ENCODE measurements around the gene XXYLT1. TPM values are rescaled to one million over a fixed set of nuclear protein-coding genes. Genes with fewer than 3 reads are reported as not detected.

XXYLT1 gene
- polyA plus RNA-seq, 6 donors from 2014 or later, result 1.7 to 3.7 (median 3.6) TPM; not detected in 1

DNA sequence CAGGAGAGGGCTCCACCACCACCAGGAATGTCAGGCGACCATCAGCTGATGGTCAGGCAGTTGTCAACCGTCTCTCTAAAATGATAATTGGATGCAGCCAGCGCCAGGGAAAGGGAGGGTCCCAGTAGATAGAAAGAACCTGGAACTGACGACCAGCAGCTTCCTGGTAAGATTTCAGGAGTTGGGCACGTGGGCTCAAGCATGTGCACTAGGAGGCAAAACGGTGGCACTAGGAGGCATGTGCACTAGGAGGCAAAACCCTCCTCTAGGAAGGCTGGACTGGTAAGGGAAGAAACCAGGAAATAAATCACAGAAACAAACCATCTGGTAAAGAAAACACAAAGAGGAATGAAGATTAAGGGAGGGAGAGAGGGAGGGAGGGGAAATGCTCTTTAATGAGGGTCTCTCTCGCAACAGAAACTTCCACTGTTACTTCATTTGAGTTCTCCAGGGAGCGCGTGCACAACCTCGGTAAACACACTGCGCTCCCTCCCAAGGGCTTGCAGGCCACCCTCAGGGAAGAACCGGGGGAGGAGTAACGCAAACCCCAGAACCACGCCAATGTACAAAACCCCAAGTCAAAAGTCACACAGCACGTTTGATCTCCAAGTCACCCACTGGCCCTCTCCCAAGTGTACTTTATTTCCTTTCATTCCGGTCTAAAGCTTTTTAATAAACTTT, 116.7 kb downstream of the XXYLT1 start:
- Mint-ChIP-seq H3K27me3 (no peaks in the 10 kb centered on the region), H3K9me3 (no peaks in the 10 kb centered on the region), H3K36me3 (no peaks in the 10 kb centered on the region), H3K4me1 (peaks cover 77 to 85% (median 81%) of the 10 kb centered on the region in 3 donors), H3K27ac (peak overlapping the region in 5 of 6 donors; percentile 50 to 96 (median 92)), H3K4me3 (peak overlapping the region; percentile 33 to 86 (median 73))
- DNase-seq (no peak), ATAC-seq (ENCODE audit: low read depth in 2 of 2) (no peak)

DNA sequence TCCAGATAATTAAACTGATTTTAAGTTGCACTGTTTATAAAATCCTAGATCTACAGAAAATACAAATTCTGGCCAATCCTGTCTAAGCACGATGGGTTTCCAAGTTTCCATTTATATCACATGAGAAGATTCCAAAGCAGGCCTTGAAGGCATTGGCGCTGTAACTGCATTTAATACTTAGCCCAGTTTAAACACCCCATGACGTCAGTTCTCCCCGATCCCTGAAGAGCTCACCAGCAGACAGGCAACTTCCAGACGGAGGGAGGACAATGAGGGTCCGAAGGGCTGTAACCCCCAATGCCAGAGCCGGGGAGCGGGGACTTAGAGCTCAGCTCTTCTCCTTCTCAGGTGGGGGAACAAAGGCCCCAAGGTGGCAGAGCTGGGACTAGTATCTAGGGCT, 117.3 kb downstream of the XXYLT1 start:
- Mint-ChIP-seq H3K27ac (peak overlapping the region in 3 of 6 donors; percentile 82 to 94 (median 91)), H3K4me1 (peaks cover 77 to 85% (median 81%) of the 10 kb centered on the region in 3 donors), H3K4me3 (peak overlapping the region in 5 of 8 donors; percentile 49 to 86 (median 70)), H3K36me3 (no peaks in the 10 kb centered on the region), H3K9me3 (no peaks in the 10 kb centered on the region), H3K27me3 (no peaks in the 10 kb centered on the region)
- no peak for ATAC-seq (ENCODE audit: low read depth in 2 of 2)
- no peak for DNase-seq

DNA sequence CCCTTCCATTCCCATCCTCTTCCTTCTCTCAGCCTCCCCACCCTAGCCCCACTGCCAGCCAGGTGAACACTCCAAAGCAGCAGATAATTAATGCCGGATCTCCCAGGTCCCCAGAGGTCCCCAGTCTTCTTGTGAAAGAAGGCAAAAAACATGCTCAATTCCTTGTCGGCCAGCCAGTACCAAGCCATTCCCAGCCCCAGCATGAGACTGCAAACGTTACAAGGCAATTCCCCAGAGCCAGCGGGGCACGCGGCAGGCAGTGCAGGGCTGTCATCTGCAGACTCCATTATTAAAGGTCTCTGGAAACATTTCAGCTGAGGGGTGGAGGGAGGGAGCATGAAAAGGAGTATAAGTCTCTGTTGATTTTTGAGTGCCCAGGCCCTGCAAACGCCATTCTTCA, 117.8 kb downstream of the XXYLT1 start:
- Mint-ChIP-seq H3K4me1 (peaks cover 77 to 85% (median 81%) of the 10 kb centered on the region in 3 donors), H3K27ac (peak overlapping the region in 3 of 6 donors; percentile 82 to 94 (median 88)), H3K36me3 (no peaks in the 10 kb centered on the region), H3K4me3 (peak overlapping the region in 4 of 8 donors; percentile 4 to 57 (median 26)), H3K27me3 (no peaks in the 10 kb centered on the region), H3K9me3 (no peaks in the 10 kb centered on the region)
- ATAC-seq (ENCODE audit: low read depth in 2 of 2) (no peak), DNase-seq (no peak)

DNA sequence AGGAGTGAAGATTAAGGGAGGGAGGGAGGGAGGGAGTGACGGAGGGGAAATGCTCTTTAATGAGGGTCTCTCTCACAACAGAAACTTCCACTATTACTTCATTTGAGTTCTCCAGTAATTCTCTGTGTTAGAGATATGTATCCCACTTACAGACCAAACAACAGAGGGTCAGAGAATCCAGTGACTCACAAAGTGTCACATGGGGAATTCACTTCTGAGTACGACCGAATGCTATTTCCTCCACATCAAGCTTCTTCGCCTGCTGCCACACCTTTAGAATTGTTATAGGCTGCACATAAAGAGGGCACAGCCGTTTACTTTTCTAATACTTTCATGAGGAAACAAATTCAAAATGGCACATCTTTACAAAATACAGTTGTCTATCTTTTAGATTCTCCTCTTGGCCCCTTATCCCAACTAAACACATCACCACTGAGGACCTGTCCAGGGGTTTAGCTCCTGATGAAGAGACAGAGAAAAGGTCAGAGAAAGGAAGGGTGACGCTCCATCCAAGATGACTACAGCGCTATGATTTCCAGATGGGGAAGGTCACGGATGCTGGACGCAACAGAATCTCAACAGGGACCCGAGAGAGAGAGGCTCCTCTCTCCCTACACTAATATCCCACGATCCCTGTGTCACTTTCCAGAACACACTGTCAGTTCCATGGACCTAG, 119.0 kb downstream of the XXYLT1 start:
- Mint-ChIP-seq H3K27me3 (no peaks in the 10 kb centered on the region), H3K36me3 (no peaks in the 10 kb centered on the region), H3K4me1 (peaks cover 75 to 85% (median 81%) of the 10 kb centered on the region in 3 donors), H3K4me3 (peak overlapping the region in 2 of 8 donors; percentile 6 to 26), H3K27ac (peak overlapping the region in 1 of 6 donors; percentile 94), H3K9me3 (no peaks in the 10 kb centered on the region)
- ATAC-seq (ENCODE audit: low read depth in 2 of 2), result no peak
- no peak for DNase-seq

DNA sequence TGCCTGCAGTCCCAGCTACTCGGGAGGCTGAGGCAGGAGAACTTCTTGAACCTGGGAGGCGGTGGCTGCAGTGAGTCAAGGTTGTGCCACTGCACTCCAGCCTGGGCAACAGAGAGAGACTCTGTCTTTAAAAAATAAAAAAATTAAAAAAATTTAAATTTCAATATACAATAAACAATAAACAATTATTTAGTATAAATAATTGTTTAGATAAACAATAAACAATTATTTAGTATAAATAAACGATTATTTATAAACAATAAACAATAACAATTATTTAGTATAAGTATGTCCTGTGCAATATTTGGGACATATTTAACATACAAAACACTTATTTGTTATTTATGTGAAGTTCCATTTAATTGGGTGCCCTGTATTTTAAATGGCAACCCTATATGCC, 119.6 kb downstream of the XXYLT1 start:
- no peaks in the 10 kb centered on the region for H3K36me3 Mint-ChIP-seq
- ATAC-seq (ENCODE audit: low read depth in 2 of 2) (no peak), DNase-seq (no peak)
- no peaks in the 10 kb centered on the region for H3K9me3 Mint-ChIP-seq
- peak overlapping the region in 3 of 8 donors; percentile 80 to 93 (median 92) for H3K4me3 Mint-ChIP-seq
- H3K4me1 Mint-ChIP-seq, result peaks cover 72 to 85% (median 78%) of the 10 kb centered on the region in 3 donors
- no peaks in the 10 kb centered on the region for H3K27me3 Mint-ChIP-seq
- H3K27ac Mint-ChIP-seq, result peak overlapping the region in 2 of 6 donors; percentile 77 to 92

DNA sequence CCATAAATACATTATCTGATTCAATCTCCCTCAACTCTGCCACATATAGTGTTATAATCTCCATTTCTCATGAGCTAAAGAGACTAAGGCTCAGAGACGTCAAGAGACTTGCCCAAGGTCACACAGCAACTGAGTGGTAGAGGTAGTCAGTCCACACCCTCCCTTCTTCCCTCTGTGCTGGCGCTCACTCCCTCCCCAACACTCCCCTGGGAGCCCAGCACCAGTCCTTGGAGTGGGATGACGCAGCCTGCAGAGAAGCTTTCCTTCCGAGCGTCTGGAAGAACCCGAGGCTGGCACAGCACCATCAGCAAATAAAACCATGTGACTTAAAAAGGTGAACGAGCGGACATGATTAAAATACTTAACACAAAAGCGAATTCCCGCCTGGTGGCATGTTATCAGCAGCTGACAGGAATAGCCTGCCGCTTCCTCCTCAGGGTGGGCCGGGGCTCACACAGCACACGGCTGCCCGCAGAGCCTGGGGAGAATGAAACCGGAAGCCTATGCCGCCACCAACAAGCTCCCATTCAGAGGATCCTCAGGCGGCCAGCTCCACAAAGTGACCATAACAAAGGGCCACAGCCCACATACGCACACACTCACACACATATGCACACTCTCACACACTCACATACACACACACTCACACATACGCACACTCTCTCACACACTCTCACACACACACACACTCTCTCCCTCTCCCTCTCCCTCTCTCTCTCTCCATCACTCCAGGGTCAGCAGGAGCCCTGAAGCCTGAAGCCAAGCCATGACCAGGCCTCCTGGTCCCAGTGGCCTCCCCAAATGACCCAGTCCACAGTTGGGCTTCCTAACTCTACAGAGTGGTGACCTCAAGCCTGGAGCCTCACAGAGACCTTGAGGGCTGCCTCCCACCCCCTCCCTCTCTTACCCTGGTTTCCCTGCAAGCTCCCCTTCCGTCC, 120.5 kb downstream of the XXYLT1 start:
- no peak for DNase-seq
- peak overlapping the region; percentile 75 to 94 (median 90) for H3K4me3 Mint-ChIP-seq
- H3K4me1 Mint-ChIP-seq, result peaks cover 67 to 84% (median 74%) of the 10 kb centered on the region in 3 donors
- H3K27ac Mint-ChIP-seq, result peak overlapping the region; percentile 88 to 95 (median 92)
- ATAC-seq (ENCODE audit: low read depth in 2 of 2), result peak; percentile 16 to 64
- no peaks in the 10 kb centered on the region for H3K27me3 Mint-ChIP-seq
- no peaks in the 10 kb centered on the region for H3K9me3 Mint-ChIP-seq
- H3K36me3 Mint-ChIP-seq, result no peaks in the 10 kb centered on the region

DNA sequence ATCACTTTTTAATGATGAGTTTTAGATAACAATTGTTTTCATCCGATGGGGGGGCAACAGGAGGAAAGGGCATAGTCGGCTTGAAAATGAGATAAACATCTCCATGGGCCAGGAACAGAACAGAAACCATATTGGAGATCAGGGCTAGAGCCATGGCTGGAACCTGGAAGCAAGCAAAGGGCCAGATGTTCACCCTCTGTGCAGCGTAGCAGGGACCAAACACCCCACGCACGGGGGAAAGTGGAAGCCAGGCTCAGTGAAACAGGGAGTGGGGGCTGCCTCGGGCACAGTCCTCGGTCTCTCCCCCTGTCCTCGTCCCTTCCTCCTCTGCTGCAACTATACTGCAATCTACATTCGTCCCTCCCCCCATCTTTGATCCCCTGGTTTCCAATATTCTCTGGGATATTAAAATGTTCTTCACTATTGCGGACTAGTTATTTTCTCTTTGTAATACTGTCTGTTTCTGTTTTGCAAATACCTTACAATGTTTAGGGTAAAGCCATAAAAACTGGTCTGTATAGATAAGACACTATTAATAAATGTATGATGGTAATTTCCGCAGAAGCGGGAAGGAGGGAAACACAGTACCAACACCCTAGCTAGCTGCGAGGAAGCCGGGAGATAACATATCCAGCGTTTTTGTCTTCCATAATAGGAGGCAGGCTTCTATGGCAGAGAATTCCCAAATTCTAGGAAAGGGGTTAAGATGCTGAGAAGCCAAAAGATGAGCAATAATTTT, 121.5 kb downstream of the XXYLT1 start:
- Mint-ChIP-seq H3K4me3 (peak overlapping the region; percentile 64 to 94 (median 86)), H3K4me1 (peaks cover 64 to 81% (median 69%) of the 10 kb centered on the region in 3 donors), H3K9me3 (no peaks in the 10 kb centered on the region), H3K36me3 (no peaks in the 10 kb centered on the region), H3K27me3 (no peaks in the 10 kb centered on the region), H3K27ac (peak overlapping the region in 4 of 6 donors; percentile 52 to 92 (median 68))
- DNase-seq (no peak), ATAC-seq (ENCODE audit: low read depth in 2 of 2) (no peak)

DNA sequence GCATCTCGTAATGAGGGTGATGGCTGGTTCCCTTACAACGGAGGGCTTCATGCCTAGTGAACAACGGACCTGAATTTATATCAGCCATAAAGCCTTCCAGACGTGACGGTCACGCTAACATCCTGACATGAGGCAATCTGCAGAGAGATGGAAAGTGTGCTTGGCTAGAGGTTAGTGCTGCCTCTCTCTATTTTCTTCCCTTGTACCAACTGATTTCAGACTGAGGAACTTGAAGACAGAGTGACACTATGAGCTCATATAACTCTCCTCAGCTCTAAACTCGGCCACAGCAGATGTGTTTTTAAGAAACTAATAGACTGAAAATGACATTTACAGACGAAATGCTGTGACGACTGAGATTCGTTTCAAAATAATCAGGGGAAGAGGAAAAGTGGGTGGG, 122.4 kb downstream of the XXYLT1 start:
- H3K9me3 Mint-ChIP-seq, result no peaks in the 10 kb centered on the region
- no peak for DNase-seq

DNA sequence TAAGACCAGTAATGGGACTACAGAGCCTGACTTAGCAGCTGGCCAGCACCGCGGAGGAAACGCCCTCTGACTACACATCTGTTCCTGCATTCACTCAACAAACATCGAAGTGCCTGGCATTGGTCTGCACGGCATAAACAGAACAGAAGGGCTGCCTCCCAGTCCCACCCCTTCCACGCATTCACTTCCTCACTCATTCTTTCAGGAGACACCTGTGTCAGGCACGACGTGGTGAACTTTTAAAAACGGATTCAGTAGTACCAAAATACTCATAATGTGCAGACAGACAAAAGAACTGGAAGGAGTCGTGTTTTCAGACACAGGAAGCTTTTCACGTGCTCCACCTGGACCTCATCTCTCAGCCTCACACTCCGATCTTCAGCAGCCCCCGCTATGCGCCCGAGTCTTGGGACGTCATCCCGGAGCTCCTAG, 123.3 kb downstream of the XXYLT1 start:
- H3K4me3 Mint-ChIP-seq, result peak overlapping the region; percentile 75 to 93 (median 88)
- ATAC-seq (ENCODE audit: low read depth in 2 of 2), result peak; percentile 63 to 70
- H3K9me3 Mint-ChIP-seq, result no peaks in the 10 kb centered on the region
- H3K27me3 Mint-ChIP-seq, result no peaks in the 10 kb centered on the region
- DNase-seq, result peak; percentile 58
- no peaks in the 10 kb centered on the region for H3K36me3 Mint-ChIP-seq
- H3K4me1 Mint-ChIP-seq, result peaks cover 54 to 68% (median 55%) of the 10 kb centered on the region in 3 donors
- H3K27ac Mint-ChIP-seq, result peak overlapping the region; percentile 64 to 93 (median 80)

More for the DNA sequence above, 122.4 kb downstream of the XXYLT1 start:
- Mint-ChIP-seq H3K27ac (peak overlapping the region; percentile 6 to 93 (median 81)), H3K27me3 (no peaks in the 10 kb centered on the region), H3K4me1 (peaks cover 58 to 76% (median 62%) of the 10 kb centered on the region in 3 donors), H3K4me3 (peak overlapping the region; percentile 75 to 93 (median 88)), H3K36me3 (no peaks in the 10 kb centered on the region)
- peak; percentile 45 to 49 for ATAC-seq (ENCODE audit: low read depth in 2 of 2)

DNA sequence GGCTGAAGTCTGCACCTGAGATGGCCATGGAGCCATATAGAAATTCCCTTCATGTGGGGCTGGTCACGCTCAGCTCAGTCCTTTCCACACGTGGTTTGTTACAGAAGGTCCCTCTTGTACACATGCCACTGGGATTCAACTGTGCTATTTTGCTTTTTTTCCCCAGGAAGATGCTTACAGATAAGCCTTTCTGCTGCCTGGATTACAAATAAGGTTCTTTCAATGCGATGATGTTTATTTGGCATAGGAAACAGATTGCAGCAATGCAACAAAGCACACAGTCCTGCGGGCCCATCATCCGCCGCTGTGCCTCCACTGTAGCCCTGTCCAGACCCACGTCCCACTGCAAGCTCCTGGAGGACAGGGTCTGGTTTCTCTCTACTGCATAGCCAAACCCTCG, 124.8 kb downstream of the XXYLT1 start:
- H3K27ac Mint-ChIP-seq, result peak overlapping the region in 2 of 6 donors; percentile 27 to 68
- peak overlapping the region in 2 of 8 donors; percentile 12 to 25 for H3K4me3 Mint-ChIP-seq
- peaks cover 0 to 3% of the 10 kb centered on the region in 2 donors for H3K36me3 Mint-ChIP-seq
- DNase-seq, result no peak
- no peak for ATAC-seq (ENCODE audit: low read depth in 2 of 2)
- H3K9me3 Mint-ChIP-seq, result peaks cover 0 to 3% (median 2%) of the 10 kb centered on the region in 7 donors
- H3K4me1 Mint-ChIP-seq, result peaks cover 54 to 67% (median 63%) of the 10 kb centered on the region in 3 donors
- no peaks in the 10 kb centered on the region for H3K27me3 Mint-ChIP-seq

DNA sequence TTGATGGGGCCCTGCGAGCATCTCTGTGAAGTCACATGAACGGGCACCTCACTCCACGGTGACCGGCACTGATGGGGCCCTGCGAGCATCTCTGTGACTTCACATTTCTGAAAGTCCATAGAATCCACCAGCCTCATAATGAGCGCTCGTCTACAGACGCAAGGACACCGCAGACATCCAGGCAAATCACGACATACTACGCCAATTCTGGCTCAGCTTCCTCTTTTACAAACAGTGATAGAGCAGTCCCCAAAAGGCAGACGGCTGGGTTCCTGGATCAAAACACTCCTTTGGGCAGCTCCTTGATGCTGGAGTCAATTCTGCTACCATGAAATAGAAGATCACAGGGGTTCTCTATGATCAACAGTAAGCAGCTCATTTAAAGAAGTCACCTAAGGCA, 125.4 kb downstream of the XXYLT1 start:
- DNase-seq, result no peak
- H3K27ac Mint-ChIP-seq, result peak overlapping the region in 5 of 6 donors; percentile 27 to 68 (median 63)
- peaks cover 2 to 7% of the 10 kb centered on the region in 2 donors for H3K36me3 Mint-ChIP-seq
- H3K4me1 Mint-ChIP-seq, result peaks cover 49 to 61% (median 57%) of the 10 kb centered on the region in 3 donors
- ATAC-seq (ENCODE audit: low read depth in 2 of 2), result peak in 1 of 2 donors; percentile 18
- H3K9me3 Mint-ChIP-seq, result peaks cover 0 to 9% (median 3%) of the 10 kb centered on the region in 7 donors
- H3K27me3 Mint-ChIP-seq, result no peaks in the 10 kb centered on the region
- H3K4me3 Mint-ChIP-seq, result peak overlapping the region in 4 of 8 donors; percentile 2 to 71 (median 40)

DNA sequence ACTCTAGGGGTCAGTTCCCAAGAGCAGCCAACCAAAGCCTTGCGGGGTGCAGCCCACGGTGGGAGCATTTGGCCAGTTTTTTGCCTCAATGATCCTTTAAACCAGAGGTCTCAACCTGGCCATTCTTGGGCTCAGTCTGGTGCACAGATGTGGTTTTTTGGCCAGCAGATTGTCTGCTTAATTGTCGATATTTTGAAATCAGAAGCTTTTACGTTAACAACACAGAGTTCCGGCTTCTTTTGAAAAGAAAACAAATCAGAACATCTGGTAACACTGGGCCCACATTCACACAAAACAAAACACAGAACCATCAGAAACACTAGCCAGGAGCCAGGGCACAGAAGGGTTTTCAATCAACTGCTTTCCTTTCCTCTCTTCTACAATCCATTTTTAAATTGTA, 127.7 kb downstream of the XXYLT1 start:
- Mint-ChIP-seq H3K4me3 (no peak overlapping the region), H3K36me3 (peaks cover 7 to 8% of the 10 kb centered on the region in 2 donors), H3K4me1 (peaks cover 26 to 43% (median 38%) of the 10 kb centered on the region in 3 donors), H3K27ac (no peak overlapping the region), H3K27me3 (no peaks in the 10 kb centered on the region), H3K9me3 (peaks cover 3 to 13% (median 7%) of the 10 kb centered on the region in 7 donors)
- DNase-seq (no peak), ATAC-seq (ENCODE audit: low read depth in 2 of 2) (no peak)
